IPS-18a (cell line): ENCODE measurements around the gene DUSP23.

Experiments
- H3K27ac ChIP-seq: one replicate; pipeline ENCODE4 v1.5.1; 2013; ENCODE audit warnings: low read length
- H3K27me3 ChIP-seq: one replicate; pipeline ENCODE4 v1.6.1; 2013; ENCODE audit warnings: mild to moderate bottlenecking, low read length; ENCODE audit not compliant: control insufficient read depth, insufficient read depth
- H3K36me3 ChIP-seq: one replicate; pipeline ENCODE4 v1.6.1; 2013; ENCODE audit warnings: low read depth, low read length; ENCODE audit not compliant: control insufficient read depth
- H3K4me1 ChIP-seq: one replicate; pipeline ENCODE4 v1.6.1; 2013; ENCODE audit warnings: low read depth, low read length; ENCODE audit not compliant: control insufficient read depth
- H3K4me3 ChIP-seq: one replicate; pipeline ENCODE4 v1.5.1; 2013; ENCODE audit warnings: low read length
- H3K9ac ChIP-seq: one replicate; pipeline ENCODE4 v1.6.1; 2013; ENCODE audit warnings: mild to moderate bottlenecking, low read length, moderate library complexity
- H3K9me3 ChIP-seq: one replicate; pipeline ENCODE4 v1.6.1; 2013; ENCODE audit warnings: low read depth, low read length; ENCODE audit not compliant: control insufficient read depth

The DUSP23 gene

DNA sequence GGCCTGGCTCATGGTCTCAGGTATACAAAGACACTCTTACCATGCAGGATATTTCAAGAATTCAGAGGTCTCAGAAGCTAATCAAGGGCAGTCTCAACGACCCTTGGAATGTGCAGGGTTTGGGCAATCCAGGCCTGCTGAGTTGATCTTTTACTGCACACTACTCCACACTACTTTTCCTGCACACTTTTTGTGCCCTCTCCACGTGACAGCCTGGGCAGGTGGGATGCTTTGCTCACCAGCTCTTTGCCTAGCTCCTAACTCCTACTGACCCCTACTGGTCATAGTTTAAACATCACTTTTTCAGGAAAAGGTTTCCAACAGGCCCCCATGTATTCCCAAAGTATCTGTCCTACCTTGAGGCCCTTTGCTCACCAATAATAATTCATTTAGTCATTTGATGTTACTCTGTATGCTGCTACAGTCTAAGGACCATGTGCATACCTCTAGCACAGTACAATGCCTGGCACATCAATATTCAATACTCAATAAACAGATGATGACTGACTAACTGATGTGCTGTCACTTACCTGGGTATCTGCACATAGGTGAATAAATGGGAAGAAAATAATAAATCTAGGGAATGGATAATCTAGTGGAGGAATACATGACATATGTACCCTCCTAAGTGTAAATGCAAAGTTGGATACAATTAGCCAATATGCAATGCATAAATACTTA, 9.6 kb downstream of the DUSP23 start:
- H3K27me3 ChIP-seq = no peaks in the 10 kb centered on the region
- H3K36me3 ChIP-seq = no peaks in the 10 kb centered on the region
- H3K4me1 ChIP-seq = no peaks in the 10 kb centered on the region
- no peaks in the 10 kb centered on the region for H3K9me3 ChIP-seq
- H3K27ac ChIP-seq = no peak overlapping the region
- no peak overlapping the region for H3K4me3 ChIP-seq
- no peak overlapping the region for H3K9ac ChIP-seq

DNA sequence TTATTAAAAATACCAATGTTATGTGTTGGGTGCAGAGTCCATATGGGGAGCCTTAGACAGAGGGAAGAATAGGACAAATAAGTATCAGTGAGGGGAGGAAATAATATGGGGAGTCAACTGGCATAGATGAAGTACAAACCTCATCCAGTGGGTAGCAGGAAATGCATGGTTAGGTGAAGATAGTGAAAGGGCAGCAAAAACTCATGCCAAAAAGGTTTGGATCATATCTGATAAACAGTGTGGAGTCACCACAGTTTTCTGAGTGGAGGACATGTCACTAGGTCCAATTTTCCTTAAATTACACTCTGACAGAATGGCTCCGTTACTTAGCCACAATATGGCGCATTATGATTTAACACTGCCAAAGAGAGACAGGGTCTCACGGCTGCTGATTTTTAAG, 10.3 kb downstream of the DUSP23 start:
- Histone ChIP-seq H3K4me3 (no peak overlapping the region), H3K27ac (no peak overlapping the region), H3K9ac (no peak overlapping the region), H3K27me3 (no peaks in the 10 kb centered on the region), H3K9me3 (no peaks in the 10 kb centered on the region), H3K4me1 (no peaks in the 10 kb centered on the region), H3K36me3 (no peaks in the 10 kb centered on the region)

DNA sequence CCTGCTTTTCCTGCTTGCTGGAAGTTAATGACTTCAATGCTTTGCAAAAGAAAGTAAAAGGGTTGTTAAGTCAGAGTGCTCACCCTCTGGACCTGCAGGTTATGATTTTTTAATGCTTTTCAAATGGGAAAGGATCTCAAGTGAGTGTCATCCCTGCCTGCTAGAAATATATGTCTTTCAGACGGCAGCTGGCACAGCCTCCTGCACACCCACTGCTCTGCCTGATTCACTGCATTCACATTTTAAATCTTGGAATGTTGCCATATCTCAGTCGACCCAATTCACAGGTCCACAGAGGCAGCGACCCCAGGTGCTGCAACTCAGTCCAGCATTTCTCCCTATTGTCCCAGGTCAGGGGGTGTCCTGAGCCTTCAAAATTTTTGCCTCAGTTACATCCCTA, 10.7 kb downstream of the DUSP23 start:
- Histone ChIP-seq H3K4me1 (no peaks in the 10 kb centered on the region), H3K9me3 (no peaks in the 10 kb centered on the region), H3K9ac (no peak overlapping the region), H3K36me3 (no peaks in the 10 kb centered on the region), H3K4me3 (no peak overlapping the region), H3K27me3 (no peaks in the 10 kb centered on the region), H3K27ac (no peak overlapping the region)

DNA sequence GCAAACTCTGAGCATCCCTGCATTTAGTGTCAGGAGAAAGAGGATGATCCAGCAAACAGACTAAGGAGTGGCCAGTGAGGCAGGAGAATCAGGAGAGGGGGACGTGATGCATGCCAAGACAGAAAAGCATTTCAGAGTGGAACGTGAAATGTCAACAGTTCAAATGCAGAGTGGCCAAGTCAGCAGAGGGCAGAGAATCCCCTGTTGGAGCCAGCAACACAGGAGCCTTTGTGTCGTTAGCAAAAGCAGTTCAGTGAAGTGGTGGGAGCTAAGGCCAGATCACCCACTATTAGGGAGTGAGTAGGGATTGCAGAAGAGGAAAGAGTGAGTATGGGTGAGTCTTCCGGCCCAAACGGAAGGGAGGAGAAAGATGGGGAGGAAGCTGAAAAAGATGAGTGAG, 14.8 kb downstream of the DUSP23 start:
- no peaks in the 10 kb centered on the region for H3K9me3 ChIP-seq
- no peaks in the 10 kb centered on the region for H3K36me3 ChIP-seq
- no peaks in the 10 kb centered on the region for H3K27me3 ChIP-seq
- H3K27ac ChIP-seq = no peak overlapping the region
- H3K4me1 ChIP-seq = no peaks in the 10 kb centered on the region
- H3K9ac ChIP-seq = no peak overlapping the region
- no peak overlapping the region for H3K4me3 ChIP-seq

DNA sequence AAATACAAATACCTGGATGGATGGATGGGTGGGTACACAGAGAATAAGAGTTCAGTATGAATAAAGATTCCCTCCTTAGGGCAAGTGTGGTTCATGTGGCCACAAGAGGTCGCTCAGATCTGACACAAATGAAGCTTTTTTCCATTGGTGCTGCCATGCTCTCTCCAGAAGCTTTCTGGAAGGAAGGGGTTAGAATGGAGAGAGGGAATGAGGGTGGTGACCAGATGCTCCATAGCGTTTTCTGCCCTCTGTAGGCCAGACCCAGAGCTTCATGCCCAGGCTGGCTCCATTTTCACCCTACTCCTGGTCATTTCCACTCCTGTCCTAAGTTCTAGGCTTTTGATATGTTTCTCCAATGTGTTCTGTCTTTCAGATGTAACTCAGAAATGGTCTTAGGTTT, 18.1 kb downstream of the DUSP23 start:
- no peak overlapping the region for H3K9ac ChIP-seq
- no peak overlapping the region for H3K4me3 ChIP-seq

DNA sequence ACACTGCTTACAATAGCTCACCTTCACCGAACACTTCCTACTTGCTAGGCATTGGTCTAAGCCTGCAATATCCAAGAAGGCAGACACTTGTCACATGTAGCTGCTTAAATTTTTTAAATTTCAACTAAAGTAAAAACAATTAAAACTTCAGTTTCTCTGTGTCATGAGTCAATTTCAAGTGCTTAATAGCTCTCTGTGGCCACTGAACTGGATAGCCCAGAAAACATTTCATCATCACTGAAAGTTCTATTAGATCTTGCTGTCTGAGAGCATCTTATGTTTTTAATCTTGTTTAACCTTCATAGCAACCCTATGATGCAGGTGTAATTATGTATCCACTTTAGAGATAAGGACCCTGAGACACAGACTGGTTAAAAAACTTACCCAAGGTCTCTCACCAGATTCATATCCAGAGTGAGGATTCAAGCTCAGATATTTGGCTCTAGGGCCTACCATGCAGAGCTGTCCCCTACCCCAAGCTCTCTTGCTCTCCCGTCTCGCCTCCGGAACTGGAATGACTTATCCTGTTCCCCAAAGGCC, 18.8 kb downstream of the DUSP23 start:
- no peak overlapping the region for H3K4me3 ChIP-seq

More for the DNA sequence above, 18.1 kb downstream of the DUSP23 start:
- Histone ChIP-seq H3K9me3 (no peaks in the 10 kb centered on the region), H3K27me3 (no peaks in the 10 kb centered on the region), H3K4me1 (no peaks in the 10 kb centered on the region), H3K36me3 (no peaks in the 10 kb centered on the region), H3K27ac (no peak overlapping the region)

DNA sequence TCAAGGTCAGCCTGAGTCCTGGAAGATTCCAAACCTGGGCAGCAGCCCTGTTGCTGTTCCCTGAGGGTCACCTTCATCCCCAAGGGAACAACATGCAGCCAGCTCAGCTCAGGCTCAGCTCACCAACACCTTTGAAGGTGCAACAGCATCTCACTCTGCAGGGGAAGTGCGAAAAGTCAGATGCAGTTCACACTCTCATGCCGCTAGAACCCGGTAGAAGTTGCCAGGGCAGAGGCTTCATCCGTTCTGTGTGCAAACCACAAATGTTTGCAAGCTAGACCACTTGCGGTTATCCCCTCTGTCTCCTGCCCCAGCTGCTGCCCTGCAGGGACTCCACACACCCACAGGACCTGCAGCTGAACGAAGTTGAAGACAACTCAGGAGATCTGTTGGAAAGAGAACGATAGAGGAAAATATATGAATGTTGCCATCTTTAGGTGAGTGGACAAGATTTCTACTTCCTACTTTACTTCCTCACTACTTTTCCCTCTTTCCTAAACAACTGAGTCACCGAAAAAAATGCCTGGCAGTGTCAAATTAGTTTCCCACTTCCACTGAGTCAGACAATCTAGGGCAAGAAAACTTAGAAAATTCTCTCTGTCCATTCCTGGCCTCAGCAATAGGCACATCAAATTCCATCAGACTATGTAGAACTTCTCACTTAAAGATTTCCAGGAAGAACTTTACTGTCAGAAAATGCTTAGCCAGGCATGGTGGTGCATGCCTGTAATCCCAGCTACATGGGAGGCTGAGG, 19.6 kb downstream of the DUSP23 start:
- Histone ChIP-seq H3K36me3 (no peaks in the 10 kb centered on the region), H3K9me3 (no peaks in the 10 kb centered on the region), H3K27ac (no peak overlapping the region), H3K4me3 (no peak overlapping the region), H3K27me3 (no peaks in the 10 kb centered on the region), H3K9ac (no peak overlapping the region), H3K4me1 (no peaks in the 10 kb centered on the region)

More for the DNA sequence above, 18.8 kb downstream of the DUSP23 start:
- no peak overlapping the region for H3K27ac ChIP-seq
- H3K27me3 ChIP-seq = no peaks in the 10 kb centered on the region
- H3K36me3 ChIP-seq = no peaks in the 10 kb centered on the region
- H3K4me1 ChIP-seq = no peaks in the 10 kb centered on the region
- H3K9me3 ChIP-seq = no peaks in the 10 kb centered on the region
- H3K9ac ChIP-seq = no peak overlapping the region

DNA sequence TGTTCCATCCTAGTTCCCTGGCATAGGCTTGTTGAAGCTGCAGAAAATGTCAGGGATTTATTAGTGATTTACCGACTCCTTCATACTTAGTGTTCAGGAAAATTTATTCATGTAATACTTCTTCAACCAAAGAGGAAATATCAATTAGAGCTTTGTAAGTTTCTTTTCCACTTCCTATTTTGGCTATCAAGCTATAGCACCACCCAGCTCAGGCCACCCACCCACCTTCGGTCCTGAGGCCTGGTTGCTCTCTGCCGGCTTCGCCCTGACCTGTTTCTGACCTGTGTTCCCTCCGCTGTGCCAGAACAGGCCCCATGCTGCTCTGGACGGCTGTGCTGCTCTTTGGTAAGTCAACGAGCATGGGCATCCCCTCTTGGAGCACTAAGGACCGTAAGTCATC, 21.3 kb downstream of the DUSP23 start, which contains the start of gene FCRL6:
FCRL6 (plus strand) TSS at position 250 of the 400 bp plus-strand sequence; CDS start at position 315, 65 bp downstream.
- Histone ChIP-seq H3K27me3 (no peaks in the 10 kb centered on the region), H3K36me3 (no peaks in the 10 kb centered on the region), H3K4me3 (no peak within 1 kb of the TSS), H3K9ac (no peak within 1 kb of the TSS), H3K4me1 (no peaks in the 10 kb centered on the region), H3K9me3 (no peaks in the 10 kb centered on the region), H3K27ac (no peak within 1 kb of the TSS)

DNA sequence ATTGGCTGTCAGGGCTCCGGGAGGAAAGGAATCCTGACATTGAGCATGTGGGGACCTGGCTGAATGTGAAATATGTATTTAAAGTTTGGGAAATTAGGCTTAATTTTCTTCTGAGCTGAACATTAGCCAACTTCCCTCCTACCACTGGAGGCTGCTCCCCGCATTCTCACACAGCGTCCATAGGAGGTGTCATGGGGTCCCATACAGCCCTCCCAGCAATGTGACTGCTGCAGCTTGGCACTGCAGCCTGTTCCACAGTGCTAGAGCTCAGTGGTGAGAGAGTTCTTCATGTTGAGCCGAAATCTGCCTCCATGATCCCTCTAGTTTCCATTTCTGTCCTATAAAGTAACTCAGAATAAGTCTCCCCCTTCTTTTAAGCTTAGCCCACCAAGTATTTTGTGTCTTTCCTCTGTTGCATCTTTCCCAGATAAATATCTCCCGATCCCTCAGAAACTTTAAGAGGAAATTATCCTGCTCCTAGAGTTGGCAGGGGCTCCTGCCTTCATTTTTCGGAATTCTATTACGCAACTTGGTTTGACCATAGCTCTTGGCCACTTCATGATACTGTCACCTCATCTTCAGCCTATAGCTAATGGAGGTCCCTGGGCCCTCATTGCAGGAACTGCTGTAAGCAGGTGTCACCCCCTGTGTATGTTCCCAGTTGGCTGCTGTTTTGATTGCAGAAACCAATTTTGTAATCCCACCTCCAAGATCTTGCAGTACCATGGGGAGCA, 23.4 kb downstream of the DUSP23 start:
- H3K27ac ChIP-seq = no peak overlapping the region
- H3K4me3 ChIP-seq = no peak overlapping the region
- H3K36me3 ChIP-seq = no peaks in the 10 kb centered on the region
- no peaks in the 10 kb centered on the region for H3K4me1 ChIP-seq
- no peaks in the 10 kb centered on the region for H3K27me3 ChIP-seq
- no peak overlapping the region for H3K9ac ChIP-seq
- H3K9me3 ChIP-seq = no peaks in the 10 kb centered on the region

DNA sequence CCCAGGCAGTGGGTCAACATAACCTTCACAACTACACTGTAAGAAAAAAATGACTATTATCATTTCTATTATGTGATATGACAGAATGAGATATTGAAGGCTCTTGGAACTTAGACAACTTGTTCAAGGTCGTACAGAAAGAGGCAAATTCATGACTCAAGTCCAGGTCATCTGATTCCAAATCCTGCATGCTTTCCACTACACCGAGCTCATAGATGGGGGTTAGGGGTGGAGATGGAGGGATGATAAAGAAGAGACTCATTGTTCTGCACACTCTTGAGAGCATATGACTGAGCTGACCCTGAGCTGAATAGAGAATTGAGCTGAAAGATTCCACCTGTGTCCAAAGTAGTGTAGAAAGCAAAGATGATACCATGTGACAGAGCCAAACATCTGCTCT, 24.2 kb downstream of the DUSP23 start:
- Histone ChIP-seq H3K9me3 (no peaks in the 10 kb centered on the region), H3K27ac (no peak overlapping the region), H3K36me3 (no peaks in the 10 kb centered on the region), H3K4me3 (no peak overlapping the region), H3K4me1 (no peaks in the 10 kb centered on the region), H3K9ac (no peak overlapping the region), H3K27me3 (no peaks in the 10 kb centered on the region)

DNA sequence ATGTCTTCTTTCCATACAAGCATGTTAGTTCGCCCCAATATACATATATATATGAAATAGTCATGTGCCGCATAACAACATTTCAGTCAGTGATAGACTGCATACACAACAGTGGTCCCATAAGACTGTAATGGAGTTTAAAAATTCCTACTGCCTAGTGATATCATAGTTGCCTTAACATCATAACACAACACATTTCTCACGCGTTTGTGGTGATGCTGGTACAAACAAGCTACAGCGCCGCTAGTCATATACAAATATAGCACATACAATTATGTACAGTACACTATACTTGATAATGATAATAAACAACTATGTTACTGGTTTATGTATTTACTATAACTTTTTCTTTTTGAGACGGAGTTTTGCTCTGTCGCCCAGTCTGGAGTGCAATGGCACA, 35.2 kb downstream of the DUSP23 start:
- no peak overlapping the region for H3K27ac ChIP-seq
- no peak overlapping the region for H3K4me3 ChIP-seq
- H3K9ac ChIP-seq = no peak overlapping the region
- peaks cover 4% of the 10 kb centered on the region for H3K4me1 ChIP-seq
- H3K27me3 ChIP-seq = no peaks in the 10 kb centered on the region
- H3K9me3 ChIP-seq = no peaks in the 10 kb centered on the region
- no peaks in the 10 kb centered on the region for H3K36me3 ChIP-seq
